Heart left ventricle (tissue), 16 donors: ENCODE measurements around the gene TBC1D20. TPM values are rescaled to one million over a fixed set of nuclear protein-coding genes. Genes with fewer than 3 reads are reported as not detected.
A peak's percentile ranks its signal among the peaks of the same experiment; 100 is the strongest.

Experiments used
- ATAC-seq, 4 donors: fragments of 200-7000 bp; cut with Tn5 transposase; one replicate each; pipeline ENCODE4 v1.9.1; 2020 to 2022; ENCODE audit warnings: moderate library complexity in 4 of 4, mild to moderate bottlenecking in 3 of 4, moderate number of reproducible peaks in 1 of 4
- DNase-seq, 5 donors: peaks; one replicate each; pipeline ENCODE4 v3.0.0-alpha.2; 2020
- H3K27ac ChIP-seq, 12 donors: fragments of 200-600 bp; sonication (generic) in 4 of 12; one replicate each; pipeline versions ENCODE4 v1.5.0 to v1.8.0; 2016 to 2022; ENCODE audit warnings: mild to moderate bottlenecking in 2 of 12
- H3K27me3 ChIP-seq, 9 donors: fragments of 200-600 bp; sonication (generic) in 2 of 9; one replicate each; pipeline versions ENCODE4 v1.5.1 to v1.8.0; 2016 to 2022; ENCODE audit warnings: mild to moderate bottlenecking in 3 of 9
- H3K36me3 ChIP-seq, 9 donors: fragments of 200-600 bp; sonication (generic) in 2 of 9; one replicate each; pipeline versions ENCODE4 v1.5.0 to v1.8.0; 2018 to 2022; ENCODE audit warnings: mild to moderate bottlenecking in 2 of 9
- H3K4me1 ChIP-seq, 12 donors: fragments of 200-600 bp; sonication (generic) in 4 of 12; one replicate each; pipeline versions ENCODE4 v1.5.0 to v1.8.0; 2016 to 2022; ENCODE audit warnings: mild to moderate bottlenecking in 3 of 12
- H3K4me3 ChIP-seq, 12 donors: fragments of 200-600 bp; sonication (generic) in 4 of 12; one replicate each; pipeline versions ENCODE4 v1.5.0 to v1.8.0; 2017 to 2022; ENCODE audit warnings: mild to moderate bottlenecking in 9 of 12, moderate library complexity in 4 of 12
- H3K9me3 ChIP-seq, 12 donors: fragments of 200-600 bp; sonication (generic) in 4 of 12; one replicate each; pipeline versions ENCODE4 v1.5.0 to v1.8.0; 2016 to 2022; ENCODE audit warnings: mild to moderate bottlenecking in 1 of 12
- POLR2A ChIP-seq, 2 donors: fragments of 450-650 bp; IDR thresholded peaks; one replicate each; pipeline ENCODE4 v1.6.1; 2017; ENCODE audit warnings: antibody characterized with exemption in 2 of 2, mild to moderate bottlenecking in 2 of 2, moderate library complexity in 2 of 2
- WGBS, 4 donors: extraction: QIAGEN DNeasy Blood & Tissue Kit in 2 of 4; methylation state at CpG; one replicate each; pipeline versions ENCODE4 v1.1.5 to v1.1.7; 2013 to 2018; 5-methylcytosine and 5-hydroxymethylcytosine counted together
- intact Hi-C, 10 donors: fragments of 100-400 bp; cut with DNase I; formaldehyde crosslinking; loops; one replicate each; pipeline versions ENCODE4 v1.11.1 to v1.14.2; 2022
- polyA plus RNA-seq, 2 donors: library from polyadenylated mRNA; stranded (reverse); fragments of 200-250 nt; gene quantifications; one replicate each; pipeline ENCODE4 v1.2.3, GENCODE V29; 2013
- total RNA-seq, 9 donors: library from RNA; depleted of rRNA in 2 of 9; stranded (reverse); fragments of >200 nt in 2 of 9; fragmentation: NEBNext Ultra II Directional in 3 of 9; extraction: Animal tissue kit (Norgen Biotek cat#: 25700) in 3 of 9; gene quantifications; one replicate each; pipeline versions ENCODE4 v1.1.0 to v1.2.4, GENCODE V29; 2016 to 2023
- TF ChIP-seq, protein P1 (sequence below), 12 donors: fragments of 200-600 bp; sonication (generic) in 4 of 12; IDR thresholded peaks; one replicate each; pipeline versions ENCODE4 v1.5.0 to v1.8.0; 2018 to 2022; ENCODE audit warnings: antibody characterized with exemption in 12 of 12, mild to moderate bottlenecking in 5 of 12
- donor health status: ischemic (EF 13 %, LVEDD 7.1; RV severe dilation, severe dysfunction).
- donor health status: healthy with polysubstance abuse.
- donor health status: DM: no; HTN: yes; CAD: no.
- donor health status: DM: no; HTN: no; CAD: no.
- donor health status: ischemic (EF 25% LVEDD 6.9; RV normal size, moderate dysfunction).
- donor health status: ischemic (EF 25% LVEDD 5.7; RV mildly dilated, moderate dysfunction).
- donor health status: healthy.
- donor health status: DM: yes; HTN: yes; CAD: no.
- donor health status: ischemic (EF 35%, LVEDD 5.7; RV mildly dilated, moderate dysfunction).
- donor health status: nonischemic (EF 11% LVEDD 7.7; RV severe dilation, severe dysfunction).
- donor health status: DM: yes; HTN: yes; CAD: no.
- donor health status: PGD.
- donor health status: ischemic (EF 29% LVEDD 5.4; RV normal size, mild dysfunction).
- donor health status: nonischemic (EF 23%, LVEDD 6.1; RV moderate dilation, normal function).

The TBC1D20 gene
- total and polyA plus RNA-seq, 11 donors, result 9.3 to 38.9 (median 25.8) TPM

DNA sequence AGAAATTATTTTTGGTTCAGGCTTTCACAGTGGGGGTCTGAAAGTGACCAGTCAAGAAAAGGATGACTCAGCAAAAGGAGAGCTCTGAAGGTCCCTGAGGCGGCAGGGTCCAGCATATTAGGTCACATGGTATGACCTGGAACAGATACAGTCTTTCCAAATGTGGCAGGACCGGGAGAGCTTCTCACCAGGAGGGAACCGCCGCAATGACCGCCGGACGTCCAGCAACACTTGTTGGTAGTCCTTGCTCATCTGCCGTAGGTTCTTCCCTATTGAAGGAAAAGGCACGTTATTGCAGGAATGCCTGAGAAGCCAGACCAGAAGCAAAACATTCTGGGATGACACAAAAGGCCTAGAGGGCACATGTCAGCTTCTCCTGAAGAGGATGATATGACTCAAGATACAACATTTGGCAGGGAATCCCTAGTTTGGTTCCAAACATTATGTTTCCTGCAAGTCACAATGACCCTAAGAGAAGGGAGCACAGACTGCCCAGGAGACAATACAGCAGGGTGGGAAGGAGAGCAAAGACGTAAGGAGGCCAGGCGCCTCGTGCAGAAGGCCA, 17.4 kb downstream of the TBC1D20 start:
- 38 to 56% (median 46%) methylated on average over 12 of the region's 12 CpGs for WGBS, 4 donors
- ATAC-seq (peak in 3 of 4 donors; percentile 64 to 80 (median 74)), DNase-seq (no peak)
- TF ChIP-seq POLR2A (IDR thresholded peaks at IDR 0.05), result no peak
- TF ChIP-seq, protein P1, sequence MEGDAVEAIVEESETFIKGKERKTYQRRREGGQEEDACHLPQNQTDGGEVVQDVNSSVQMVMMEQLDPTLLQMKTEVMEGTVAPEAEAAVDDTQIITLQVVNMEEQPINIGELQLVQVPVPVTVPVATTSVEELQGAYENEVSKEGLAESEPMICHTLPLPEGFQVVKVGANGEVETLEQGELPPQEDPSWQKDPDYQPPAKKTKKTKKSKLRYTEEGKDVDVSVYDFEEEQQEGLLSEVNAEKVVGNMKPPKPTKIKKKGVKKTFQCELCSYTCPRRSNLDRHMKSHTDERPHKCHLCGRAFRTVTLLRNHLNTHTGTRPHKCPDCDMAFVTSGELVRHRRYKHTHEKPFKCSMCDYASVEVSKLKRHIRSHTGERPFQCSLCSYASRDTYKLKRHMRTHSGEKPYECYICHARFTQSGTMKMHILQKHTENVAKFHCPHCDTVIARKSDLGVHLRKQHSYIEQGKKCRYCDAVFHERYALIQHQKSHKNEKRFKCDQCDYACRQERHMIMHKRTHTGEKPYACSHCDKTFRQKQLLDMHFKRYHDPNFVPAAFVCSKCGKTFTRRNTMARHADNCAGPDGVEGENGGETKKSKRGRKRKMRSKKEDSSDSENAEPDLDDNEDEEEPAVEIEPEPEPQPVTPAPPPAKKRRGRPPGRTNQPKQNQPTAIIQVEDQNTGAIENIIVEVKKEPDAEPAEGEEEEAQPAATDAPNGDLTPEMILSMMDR (IDR thresholded peaks at IDR 0.05), result no peak
- Histone ChIP-seq H3K4me1 (peaks cover 0 to 28% (median 23%) of the 10 kb centered on the region in 12 donors), H3K27ac (peak overlapping the region in 7 of 12 donors; percentile 0 to 45 (median 13)), H3K27me3 (no peaks in the 10 kb centered on the region), H3K9me3 (no peaks in the 10 kb centered on the region), H3K36me3 (peaks cover 0 to 84% (median 67%) of the 10 kb centered on the region in 9 donors), H3K4me3 (no peak overlapping the region)
- intact Hi-C loops, result no loop called here

- no peak overlapping the region for H3K4me3 ChIP-seq
- H3K27me3 ChIP-seq, result no peaks in the 10 kb centered on the region
- WGBS, 4 donors, result 55 to 70% (median 61%) methylated on average over 3 of the region's 3 CpGs
- peaks cover 0 to 92% (median 75%) of the 10 kb centered on the region in 9 donors for H3K36me3 ChIP-seq
- ATAC-seq, result peak in 1 of 4 donors; percentile 19
- H3K4me1 ChIP-seq, result peaks cover 0 to 31% (median 25%) of the 10 kb centered on the region in 12 donors
- H3K9me3 ChIP-seq, result no peaks in the 10 kb centered on the region
- H3K27ac ChIP-seq, result peak overlapping the region in 3 of 12 donors; percentile 2 to 14 (median 12)
- intact Hi-C loops, result no loop called here
- TF ChIP-seq, protein P1 (IDR thresholded peaks at IDR 0.05), result no peak
- no peak for TF ChIP-seq POLR2A (IDR thresholded peaks at IDR 0.05)
- DNase-seq, result no peak
Observed at GRCh38 chr20:444117-444516, 18.2 kb downstream of the TBC1D20 start.

- no peak overlapping the region for H3K27ac ChIP-seq
Observed at GRCh38 chr20:443223-443775, 19.0 kb downstream of the TBC1D20 start.

GRCh38 chr20:440636-441035, 21.7 kb downstream of the TBC1D20 start:
- H3K27me3 ChIP-seq, result no peaks in the 10 kb centered on the region
- 91 to 95% (median 93%) methylated on average over 13 of the region's 13 CpGs for WGBS, 4 donors
- no peaks in the 10 kb centered on the region for H3K9me3 ChIP-seq
- intact Hi-C loops, result no loop called here
- no peak overlapping the region for H3K27ac ChIP-seq
- no peak for DNase-seq
- no peak for ATAC-seq
- H3K36me3 ChIP-seq, result peaks cover 6 to 100% (median 92%) of the 10 kb centered on the region in 9 donors
- no peak for TF ChIP-seq POLR2A (IDR thresholded peaks at IDR 0.05)
- TF ChIP-seq, protein P1 (IDR thresholded peaks at IDR 0.05), result no peak
- no peak overlapping the region for H3K4me3 ChIP-seq
- H3K4me1 ChIP-seq, result peaks cover 0 to 47% (median 28%) of the 10 kb centered on the region in 12 donors

More at GRCh38 chr20:443223-443775, 19.0 kb downstream of the TBC1D20 start:
- DNase-seq (no peak), ATAC-seq (no peak)
- intact Hi-C loops, result no loop called here
- H3K4me1 ChIP-seq, result peaks cover 0 to 39% (median 32%) of the 10 kb centered on the region in 12 donors
- TF ChIP-seq POLR2A (IDR thresholded peaks at IDR 0.05), result no peak
- TF ChIP-seq, protein P1 (IDR thresholded peaks at IDR 0.05), result no peak
- no peaks in the 10 kb centered on the region for H3K27me3 ChIP-seq
- no peaks in the 10 kb centered on the region for H3K9me3 ChIP-seq
- WGBS, 4 donors, result 86 to 93% (median 88%) methylated on average over 4 of the region's 4 CpGs
- peaks cover 0 to 100% (median 83%) of the 10 kb centered on the region in 9 donors for H3K36me3 ChIP-seq
- no peak overlapping the region for H3K4me3 ChIP-seq
